HG02571 (cell line): Measurements from ENCODE around the gene SPRED3.
"Not testable (repeated sequence)": the region's sequence is repeated elsewhere in the genome, so short reads cannot be mapped to it uniquely, and the experiment has no call there.

Experiments used
- ATAC-seq: cut with Tn5 transposase; IDR thresholded peaks from one replicate; pipeline ENCODE4 v1.9.1; 2021; ENCODE audit warnings: mild to moderate bottlenecking, moderate library complexity; ENCODE audit not compliant: unreplicated experiment

The SPRED3 gene, protein sequence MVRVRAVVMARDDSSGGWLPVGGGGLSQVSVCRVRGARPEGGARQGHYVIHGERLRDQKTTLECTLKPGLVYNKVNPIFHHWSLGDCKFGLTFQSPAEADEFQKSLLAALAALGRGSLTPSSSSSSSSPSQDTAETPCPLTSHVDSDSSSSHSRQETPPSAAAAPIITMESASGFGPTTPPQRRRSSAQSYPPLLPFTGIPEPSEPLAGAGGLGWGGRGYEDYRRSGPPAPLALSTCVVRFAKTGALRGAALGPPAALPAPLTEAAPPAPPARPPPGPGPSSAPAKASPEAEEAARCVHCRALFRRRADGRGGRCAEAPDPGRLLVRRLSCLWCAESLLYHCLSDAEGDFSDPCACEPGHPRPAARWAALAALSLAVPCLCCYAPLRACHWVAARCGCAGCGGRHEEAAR

GRCh38 chr19:38388349-38389100 is at the start of gene SPRED3:
TSS of gene SPRED3 (plus strand) at chr19:38388697. CDS start at chr19:38390303, 1,606 bp downstream.
- no peak for ATAC-seq

DNA sequence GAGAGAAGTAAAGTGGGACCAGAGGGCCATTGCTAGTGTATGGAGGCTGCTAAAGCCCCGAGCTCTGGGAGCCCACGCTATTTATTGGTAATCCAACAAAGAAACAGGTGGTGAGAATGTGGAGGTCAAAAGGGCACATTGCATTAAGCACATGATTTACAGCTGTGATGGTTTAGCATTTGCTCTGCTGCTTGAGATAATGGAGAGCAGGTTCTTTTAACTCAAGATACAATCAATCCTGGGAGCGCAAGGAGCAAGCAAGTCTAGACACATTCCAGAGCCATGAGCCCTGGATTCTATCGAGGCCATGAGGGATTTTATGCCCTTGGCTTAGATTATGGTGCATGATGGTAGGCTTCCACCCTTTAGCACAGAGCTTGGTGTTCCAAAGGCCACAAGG is 49.5 kb upstream of the SPRED3 start:
- ATAC-seq: not testable (repeated sequence)

- ATAC-seq: no peak
These were observed 47.6 kb upstream of the SPRED3 start for GRCh38 chr19:38340927-38341326.

DNA sequence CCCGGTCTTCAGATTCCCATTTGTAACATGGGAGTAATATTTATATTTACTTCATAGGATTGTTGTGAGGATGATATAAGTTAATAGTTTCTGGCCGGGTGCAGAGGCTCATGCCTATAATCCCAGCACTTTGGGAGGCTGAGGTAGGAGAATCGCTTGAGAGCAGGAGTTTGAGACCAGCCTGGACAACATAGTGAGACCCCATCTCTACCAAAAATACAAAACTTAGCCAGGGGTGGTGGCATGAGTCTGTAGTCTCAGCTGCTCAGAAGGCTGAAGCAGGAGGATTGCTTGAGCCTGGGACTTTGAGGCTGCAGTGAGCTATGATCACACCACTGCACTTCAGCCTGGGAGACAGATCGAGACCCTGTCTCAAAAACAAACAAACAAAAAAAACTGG is 41.7 kb upstream of the SPRED3 start:
- no peak for ATAC-seq

DNA sequence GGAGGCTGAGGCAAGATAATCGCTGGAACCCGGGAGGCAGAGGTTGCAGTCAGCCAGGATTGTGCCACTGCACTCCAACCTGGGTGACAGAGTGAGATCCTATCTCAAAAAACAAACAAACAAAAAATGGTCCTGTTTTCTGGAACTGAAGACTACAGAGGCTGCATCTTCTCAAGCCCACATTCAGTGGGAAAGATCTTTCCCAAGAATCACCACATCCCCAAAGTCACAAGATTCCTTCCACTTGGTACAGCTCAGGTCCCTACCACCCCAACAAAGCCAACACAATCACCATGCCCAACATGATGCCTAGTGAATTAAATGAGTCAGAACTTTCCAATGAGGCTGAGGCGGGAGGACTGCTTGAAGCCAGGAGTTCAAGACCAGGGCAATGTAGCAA is 37.6 kb upstream of the SPRED3 start:
- ATAC-seq: no peak

DNA sequence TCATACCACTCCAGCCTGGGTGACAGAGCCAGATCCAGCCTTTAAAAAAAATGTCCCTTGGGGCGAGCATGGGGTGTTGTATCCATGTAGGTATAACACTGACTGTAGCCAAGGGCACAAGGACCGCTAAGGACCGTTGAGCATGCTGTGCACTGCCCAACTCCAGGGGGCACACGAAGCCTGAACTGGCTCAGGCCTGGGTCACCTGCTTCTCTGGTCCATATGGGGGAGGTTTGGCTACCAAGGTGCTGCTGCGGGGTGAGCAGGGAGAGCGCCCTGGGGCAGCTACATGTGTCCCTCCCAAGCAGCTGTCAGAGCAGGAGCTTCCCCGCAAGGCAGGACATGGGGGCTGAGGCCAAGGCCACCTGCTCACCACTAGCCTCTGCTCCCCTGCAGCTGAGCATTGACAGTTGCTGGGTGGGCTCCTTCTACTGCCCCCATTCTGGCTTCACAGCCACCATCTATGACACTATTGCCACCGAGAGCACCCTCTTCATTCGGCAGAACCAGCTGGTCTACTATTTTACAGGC is 36.6 kb upstream of the SPRED3 start:
- no peak for ATAC-seq

- ATAC-seq: no peak
These were observed 35.9 kb upstream of the SPRED3 start for GRCh38 chr19:38352611-38353010.

DNA sequence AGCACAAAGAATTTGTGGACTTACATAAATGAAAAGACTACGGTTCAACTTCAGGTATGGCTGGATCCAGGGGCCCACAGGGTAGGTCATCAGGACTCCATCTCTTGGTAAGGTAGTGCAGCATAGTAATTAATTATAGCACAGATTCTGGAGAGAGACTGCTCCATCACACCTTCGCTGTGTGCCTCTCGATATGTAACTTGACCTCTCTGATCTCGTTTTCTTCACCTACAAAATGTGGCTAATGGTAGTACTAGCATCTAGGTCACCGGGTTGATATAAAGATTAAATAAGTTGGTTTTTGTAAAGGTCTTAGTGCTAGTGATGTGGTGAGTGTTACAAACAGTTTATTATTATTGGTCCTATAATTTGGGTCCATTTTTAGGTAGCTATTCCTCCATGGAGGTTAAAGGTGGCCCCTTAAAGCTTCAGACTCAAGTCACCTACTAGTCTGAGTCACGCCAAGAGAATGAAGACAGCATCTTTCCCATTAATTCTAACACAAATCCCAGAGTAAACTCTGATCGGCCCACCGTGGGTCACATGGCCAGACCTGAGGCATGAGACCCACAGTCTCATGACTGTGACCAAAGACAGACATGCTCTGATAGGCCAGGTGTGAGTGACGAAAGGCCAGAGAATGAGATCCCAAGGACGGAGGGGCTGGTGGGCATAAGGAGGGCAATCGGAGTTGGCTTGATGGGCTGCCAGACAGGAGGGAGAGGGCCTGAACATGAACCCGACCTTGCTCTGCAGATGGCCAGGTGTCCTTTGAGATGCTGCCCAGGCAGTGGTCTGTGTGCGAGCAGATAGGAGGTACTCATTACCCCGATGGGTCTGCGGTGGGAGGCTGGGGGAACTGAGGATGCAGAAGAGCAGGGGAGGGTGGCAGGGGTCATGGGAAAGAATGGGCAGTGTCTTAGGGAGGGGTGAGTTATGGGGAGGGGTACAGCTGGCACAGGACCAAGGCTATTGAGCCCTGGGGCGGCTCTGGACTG is 32.5 kb upstream of the SPRED3 start:
- ATAC-seq: no peak

GRCh38 chr19:38358071-38358470 is 30.4 kb upstream of the SPRED3 start:
- no peak for ATAC-seq

DNA sequence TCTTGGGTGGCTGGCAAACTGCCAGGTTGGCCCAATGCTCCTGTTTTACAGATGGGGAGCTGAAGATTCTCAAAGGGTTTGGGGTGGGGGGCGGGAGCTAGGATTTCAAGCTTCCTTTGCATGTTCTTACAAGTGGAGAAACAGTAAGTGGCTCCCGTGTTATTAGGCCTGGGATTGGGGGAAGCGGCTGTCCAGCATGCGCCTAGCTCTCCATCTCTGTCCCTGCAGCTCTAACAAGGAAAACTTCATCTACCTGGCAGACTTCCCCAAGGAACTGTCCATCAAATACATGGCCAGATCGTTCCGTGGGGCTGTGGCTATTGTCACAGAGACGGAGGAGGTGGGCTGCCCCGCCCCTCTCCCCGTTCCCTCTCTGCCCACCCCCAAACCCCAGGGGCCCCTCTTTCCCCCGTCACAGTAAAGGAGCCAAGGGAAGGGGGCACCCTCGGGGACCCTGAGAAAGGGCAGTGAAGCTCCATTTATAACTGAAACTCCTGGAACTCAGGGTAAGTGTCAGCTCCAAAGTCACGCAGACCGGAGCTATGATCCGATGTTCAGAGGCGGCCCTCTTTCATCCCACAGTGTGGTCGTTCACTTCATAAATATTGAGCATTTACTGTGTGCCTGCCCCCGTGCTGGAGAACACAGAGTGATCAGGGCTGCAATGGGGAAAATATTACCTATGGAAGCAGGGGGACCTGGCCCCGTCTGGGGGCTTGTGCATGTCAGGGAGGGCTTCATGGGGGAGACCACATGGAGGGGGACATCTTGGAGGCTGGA is 29.1 kb upstream of the SPRED3 start:
- ATAC-seq: no peak

- no peak for ATAC-seq
These were observed 28.1 kb upstream of the SPRED3 start for GRCh38 chr19:38360351-38360750.

DNA sequence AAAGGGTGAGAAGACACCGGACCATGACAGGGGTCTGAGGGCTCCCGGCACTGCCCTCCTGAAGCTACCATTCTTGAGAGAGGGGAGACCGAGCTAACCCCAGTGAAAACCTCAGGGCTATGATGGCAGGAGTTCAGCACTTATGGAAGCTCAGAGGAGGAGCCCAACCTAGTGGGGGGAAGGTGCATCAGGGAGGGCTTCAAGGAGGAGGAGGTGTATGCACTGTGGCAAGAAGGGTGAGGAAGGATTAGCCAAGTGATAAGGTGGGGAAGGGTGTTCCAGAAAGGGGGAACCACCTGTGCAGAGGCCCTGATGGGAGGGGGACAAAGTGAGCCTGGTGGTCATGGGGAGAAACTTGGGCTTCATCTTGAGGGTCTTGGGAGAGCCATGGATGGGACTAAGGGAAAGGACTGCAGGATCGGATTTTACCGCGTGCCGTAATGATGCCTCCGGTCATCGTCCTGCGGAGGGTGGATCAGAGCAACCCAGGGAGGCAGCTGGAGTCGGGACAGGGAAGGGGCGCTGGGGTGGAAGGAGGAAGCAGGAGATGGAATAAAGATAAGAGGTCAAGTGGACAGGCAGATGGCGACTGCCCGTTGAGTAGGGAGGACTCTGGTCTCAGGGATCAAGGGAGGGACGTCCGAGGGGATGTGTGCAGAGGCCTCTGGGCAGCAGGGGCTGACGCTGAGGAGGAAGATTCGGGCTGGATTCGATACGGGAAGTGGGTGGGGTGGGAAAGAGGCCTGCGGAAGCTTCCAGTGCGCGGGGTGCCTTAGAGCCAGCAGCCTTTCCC is 27.5 kb upstream of the SPRED3 start:
- no peak for ATAC-seq

- no peak for ATAC-seq
These were observed 26.8 kb upstream of the SPRED3 start for GRCh38 chr19:38361633-38362075.

DNA sequence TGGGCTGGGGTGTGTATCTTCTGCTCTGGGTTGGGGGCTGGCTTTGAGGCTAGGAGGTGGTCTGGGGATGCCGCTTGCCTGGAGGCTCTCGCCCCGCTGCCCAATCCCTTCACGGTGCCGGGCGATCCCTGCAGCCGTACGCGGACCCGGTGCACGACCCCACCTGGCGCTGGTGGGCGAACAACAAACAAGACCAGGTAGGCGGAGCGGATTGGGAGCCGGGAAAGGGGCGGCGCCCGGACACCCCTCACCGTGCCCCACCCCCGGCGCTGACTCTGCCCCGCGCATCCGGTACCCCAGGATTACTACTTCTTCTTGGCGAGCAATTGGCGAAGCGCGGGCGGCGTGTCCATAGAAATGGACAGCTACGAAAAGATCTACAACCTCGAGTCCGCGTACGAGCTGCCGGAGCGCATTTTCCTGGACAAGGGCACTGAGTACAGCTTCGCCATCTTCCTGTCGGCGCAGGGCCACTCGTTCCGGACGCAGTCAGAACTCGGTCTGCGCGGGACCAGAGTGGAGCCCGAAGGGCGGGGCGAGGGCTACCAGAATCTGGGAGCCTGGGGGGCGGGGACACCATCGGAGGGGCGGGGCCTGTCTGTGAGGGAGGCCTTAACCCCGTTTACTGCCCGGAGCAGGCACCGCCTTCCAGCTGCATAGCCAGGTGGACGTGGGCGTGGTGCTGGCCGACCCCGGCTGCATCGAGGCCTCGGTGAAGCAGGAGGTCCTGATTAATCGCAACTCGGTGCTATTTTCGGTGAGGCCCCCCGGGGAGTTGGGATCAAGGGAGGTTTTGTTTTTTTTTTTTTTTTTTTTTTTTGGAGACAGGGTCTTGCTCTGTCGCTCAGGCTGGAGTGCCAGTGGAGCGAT is 26.2 kb upstream of the SPRED3 start:
- no peak for ATAC-seq

DNA sequence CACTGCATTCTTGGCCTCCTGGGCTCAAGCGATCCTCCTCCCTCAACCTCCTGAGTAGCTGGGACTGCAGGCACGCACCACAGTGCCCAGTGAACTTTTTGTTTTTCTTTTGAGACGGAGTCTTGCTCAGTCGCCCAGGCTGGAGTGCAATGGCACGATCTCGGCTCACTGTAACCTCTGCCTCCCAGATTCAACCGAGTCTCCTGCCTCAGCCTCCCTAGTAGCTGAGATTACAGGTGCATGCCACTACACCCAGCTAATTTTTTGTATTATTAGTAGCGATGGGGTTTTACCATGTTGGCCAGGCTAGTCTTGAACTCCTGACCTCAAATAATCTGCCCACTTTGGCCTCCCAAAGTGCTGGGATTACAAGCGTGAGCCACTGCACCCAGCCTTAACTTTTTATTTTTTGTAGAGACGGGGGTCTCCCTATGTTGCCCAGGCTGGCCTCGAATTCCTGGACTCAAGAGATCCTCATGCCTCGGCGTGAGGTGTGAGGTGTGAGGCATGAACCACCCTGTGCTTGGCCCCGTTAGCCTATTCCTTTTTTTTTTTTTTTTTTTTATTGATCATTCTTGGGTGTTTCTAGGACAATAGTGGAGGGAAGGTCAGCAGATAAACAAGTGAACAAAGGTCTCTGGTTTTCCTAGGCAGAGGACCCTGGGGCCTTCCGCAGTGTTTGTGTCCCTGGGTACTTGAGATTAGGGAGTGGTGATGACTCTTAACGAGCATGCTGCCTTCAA is 25.4 kb upstream of the SPRED3 start:
- ATAC-seq: not testable (repeated sequence)

GRCh38 chr19:38367041-38367440 is 21.5 kb upstream of the SPRED3 start:
- no peak for ATAC-seq

DNA sequence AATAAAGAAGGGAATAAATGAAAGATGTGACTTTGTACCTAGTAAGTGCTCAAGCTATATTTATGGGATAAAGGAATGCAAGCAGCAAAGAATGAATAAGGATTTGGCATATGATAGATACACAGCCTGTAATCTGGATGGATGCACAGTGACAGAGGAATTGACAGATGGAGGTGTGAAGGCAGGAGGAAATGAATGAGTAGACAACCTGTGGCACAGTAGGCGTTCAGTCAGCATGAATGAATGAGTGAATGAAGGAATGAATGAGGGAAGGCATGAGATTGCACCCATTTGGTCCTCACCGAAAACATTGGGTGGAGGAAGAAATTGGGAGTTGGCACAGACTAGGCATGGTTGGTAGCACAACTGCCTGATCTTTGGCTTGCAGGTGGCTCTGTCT is 18.9 kb upstream of the SPRED3 start:
- no peak for ATAC-seq
